Lower lobe of right lung (tissue), 2 donors: ENCODE data around the gene DNASE1L1. TPM values are rescaled to one million over a fixed set of nuclear protein-coding genes. Genes with fewer than 3 reads are reported as not detected.

ENCODE experiments used
- ATAC-seq, 2 donors: fragments of 200-7000 bp; cut with Tn5 transposase; one replicate each; pipeline ENCODE4 v1.9.1; 2020 to 2022; ENCODE audit warnings: mild to moderate bottlenecking in 2 of 2, moderate library complexity in 2 of 2
- DNase-seq: peaks from one replicate; pipeline ENCODE4 v3.0.0-alpha.2; 2020
- H3K27ac ChIP-seq: fragments of 200-600 bp; one replicate; pipeline ENCODE4 v1.8.0; 2022
- H3K27me3 ChIP-seq: fragments of 200-600 bp; one replicate; pipeline ENCODE4 v1.8.0; 2022; ENCODE audit warnings: low read depth
- H3K36me3 ChIP-seq: fragments of 200-600 bp; one replicate; pipeline ENCODE4 v1.8.0; 2022; ENCODE audit warnings: mild to moderate bottlenecking
- H3K4me1 ChIP-seq: fragments of 200-600 bp; one replicate; pipeline ENCODE4 v1.8.0; 2022
- H3K4me3 ChIP-seq: fragments of 200-600 bp; one replicate; pipeline ENCODE4 v1.8.0; 2022; ENCODE audit warnings: mild to moderate bottlenecking
- H3K9me3 ChIP-seq: fragments of 200-600 bp; one replicate; pipeline ENCODE4 v1.8.0; 2022
- CTCF ChIP-seq: fragments of 200-600 bp; IDR thresholded peaks from one replicate; pipeline ENCODE4 v1.8.0; 2022; ENCODE audit warnings: antibody characterized with exemption, mild to moderate bottlenecking
- intact Hi-C: fragments of 100-400 bp; cut with DNase I; formaldehyde crosslinking; loops from one replicate; pipeline ENCODE4 v1.11.0; 2022
- long read RNA-seq: library from polyadenylated mRNA; unstranded; transcript quantifications from one replicate; pipeline ENCODE4 v2.0.0, GENCODE V29; 2021
- total RNA-seq: library from RNA; stranded (reverse); fragmentation: NEBNext Ultra II Directional; extraction: Animal tissue kit (Norgen Biotek cat#: 25700); gene quantifications from one replicate; pipeline ENCODE4 v1.2.1, GENCODE V29; 2021
- donor health status: DM: no; HTN: yes; CAD: no; lungs with severe emphysema.

Gene DNASE1L1
- total RNA-seq: 36.1 TPM
- long read RNA-seq, transcript DNASE1L1-203 (8 exons, 2,110 nt): major isoform, 11 of 23 reads
- long read RNA-seq, partial matches to known transcripts: 6 of 23 reads
- long read RNA-seq, other reads (novel, unspliced or antisense): 3 of 23 reads

- DNase-seq (peak; percentile 91), ATAC-seq (peak; percentile 79 to 89)
- Histone ChIP-seq H3K9me3 (no peaks in the 10 kb centered on the region), H3K36me3 (no peaks in the 10 kb centered on the region), H3K27me3 (no peaks in the 10 kb centered on the region), H3K4me3 (peak within 1 kb of the TSS; percentile 56), H3K27ac (peak within 1 kb of the TSS; percentile 75), H3K4me1 (peaks cover 6% of the 10 kb centered on the region)
- intact Hi-C loops: no loop called here
- no peak for TF ChIP-seq CTCF
These were observed at the start of gene DNASE1L1 for GRCh38 chrX:154409222-154409871. Gene DNASE1L1 (minus strand): TSS chrX:154409254. CDS start chrX:154405568, 3,686 bp downstream.

GRCh38 chrX:154458116-154458953 lies 49.3 kb upstream of the DNASE1L1 start, which contains the start of gene PLXNA3:
Gene PLXNA3 (plus strand): TSS chrX:154458281. CDS start chrX:154460184, 1,903 bp downstream.
- Histone ChIP-seq H3K27me3 (no peaks in the 10 kb centered on the region), H3K4me1 (no peaks in the 10 kb centered on the region), H3K36me3 (peaks cover 10% of the 10 kb centered on the region), H3K9me3 (no peaks in the 10 kb centered on the region), H3K4me3 (peak within 1 kb of the TSS; percentile 68), H3K27ac (peak within 1 kb of the TSS; percentile 56)
- ATAC-seq: peak; percentile 79 to 88
- peak; percentile 60 for DNase-seq
- TF ChIP-seq CTCF: no peak
- intact Hi-C loops: no loop called here

- Histone ChIP-seq H3K9me3 (no peaks in the 10 kb centered on the region), H3K36me3 (peaks cover 9% of the 10 kb centered on the region), H3K27me3 (no peaks in the 10 kb centered on the region), H3K27ac (peak overlapping the region; percentile 56), H3K4me1 (no peaks in the 10 kb centered on the region), H3K4me3 (peak overlapping the region; percentile 68)
- DNase-seq: peak; percentile 60
- no peak for TF ChIP-seq CTCF
- intact Hi-C loops: no loop called here
- ATAC-seq: peak; percentile 75 to 83
These were observed 48.5 kb upstream of the DNASE1L1 start for GRCh38 chrX:154457491-154458115.

GRCh38 chrX:154452823-154453222 lies 43.8 kb upstream of the DNASE1L1 start:
- TF ChIP-seq CTCF: no peak
- DNase-seq (no peak), ATAC-seq (no peak)
- intact Hi-C loops: no loop called here
- H3K9me3 ChIP-seq: no peaks in the 10 kb centered on the region
- H3K27ac ChIP-seq: no peak overlapping the region
- no peaks in the 10 kb centered on the region for H3K27me3 ChIP-seq
- H3K36me3 ChIP-seq: peaks cover 34% of the 10 kb centered on the region
- no peaks in the 10 kb centered on the region for H3K4me1 ChIP-seq
- no peak overlapping the region for H3K4me3 ChIP-seq

GRCh38 chrX:154450312-154450711 lies 41.3 kb upstream of the DNASE1L1 start:
- ATAC-seq (no peak), DNase-seq (no peak)
- H3K4me3 ChIP-seq: no peak overlapping the region
- TF ChIP-seq CTCF: no peak
- H3K27ac ChIP-seq: no peak overlapping the region
- H3K9me3 ChIP-seq: no peaks in the 10 kb centered on the region
- no peaks in the 10 kb centered on the region for H3K27me3 ChIP-seq
- H3K4me1 ChIP-seq: peaks cover 6% of the 10 kb centered on the region
- H3K36me3 ChIP-seq: peaks cover 36% of the 10 kb centered on the region
- intact Hi-C loops: no loop called here
